H1 (cell line): ENCODE results near the gene BBIP1. TPM values are rescaled to one million over a fixed set of nuclear protein-coding genes. Genes with fewer than 3 reads are reported as not detected.

Experiments used
- CTCF ChIA-PET: fragments of 300-600 bp; sonication (Branson Sonifier 250); formaldehyde crosslinking; loops from one replicate; lab custom pipeline; 2021; ENCODE audit not compliant: partially characterized antibody; lab: Charles Lee
- POLR2A ChIA-PET: fragments of 300-600 bp; sonication (Branson Sonifier 250); formaldehyde crosslinking; loops from one replicate; lab custom pipeline; 2021; ENCODE audit warnings: inconsistent platforms; ENCODE audit not compliant: partially characterized antibody; lab: Charles Lee
- DNase-seq, 2 experiments: peaks; one replicate each; pipeline versions ENCODE4 v3.0.0 to v3.0.0-alpha.2; 2010 to 2022; ENCODE audit warnings: low spot score in 2 of 2, low read depth in 1 of 2, mixed read lengths in 1 of 2
- FAIRE-seq: peaks from 2 replicates; lab custom pipeline; 2011; peaks lifted over from hg19 to GRCh38; lab: Jason Lieb, UNC
- H2AFZ ChIP-seq: 2 replicates; pipeline ENCODE4 v1.8.1; 2012; ENCODE audit warnings: low read length, inconsistent platforms
- H2AK5ac ChIP-seq: 2 replicates; pipeline ENCODE4 v1.6.1; 2013; ENCODE audit warnings: low read depth, low read length
- H2BK120ac ChIP-seq: replicated peaks from 2 replicates; pipeline ENCODE3; 2013; ENCODE audit warnings: low read depth, low read length, inconsistent platforms
- H2BK12ac ChIP-seq: 2 replicates; pipeline ENCODE4 v1.6.1; 2013; ENCODE audit warnings: low read depth, low read length
- H2BK15ac ChIP-seq: 2 replicates; pipeline ENCODE4 v1.6.1; 2013; ENCODE audit warnings: low read length
- H2BK20ac ChIP-seq: 2 replicates; pipeline ENCODE4 v1.6.1; 2013; ENCODE audit warnings: low read length
- H2BK5ac ChIP-seq: 2 replicates; pipeline ENCODE4 v1.6.1; 2013; ENCODE audit warnings: low read depth, low read length
- H3K14ac ChIP-seq: 2 replicates; pipeline ENCODE4 v1.6.1; 2013; ENCODE audit warnings: inconsistent platforms; ENCODE audit not compliant: insufficient read length
- H3K18ac ChIP-seq: 2 replicates; pipeline ENCODE4 v1.6.1; 2013; ENCODE audit warnings: low read length; ENCODE audit errors: extremely low read depth
- H3K23ac ChIP-seq: 2 replicates; pipeline ENCODE4 v1.6.1; 2013; ENCODE audit warnings: inconsistent platforms; ENCODE audit not compliant: insufficient read length
- H3K23me2 ChIP-seq: 2 replicates; pipeline ENCODE4 v1.6.1; 2013; ENCODE audit warnings: low read depth, low read length
- H3K27ac ChIP-seq: 2 replicates; pipeline ENCODE4 v1.6.1; 2011; ENCODE audit warnings: low read depth, low read length, inconsistent platforms
- H3K27me3 ChIP-seq, 4 experiments: replicated peaks in 1 of 4; 1 replicate in 1 of 4; 2 replicates in 3 of 4; pipeline versions ENCODE4 v1.6.1 to v1.8.1; 2011 to 2013; ENCODE audit warnings: low read length in 3 of 4, mild to moderate bottlenecking in 3 of 4, inconsistent platforms in 2 of 4, mixed read lengths in 2 of 4, moderate library complexity in 1 of 4; ENCODE audit not compliant: control insufficient read depth in 3 of 4, insufficient read depth in 3 of 4; ENCODE audit errors: extremely low read depth in 1 of 4
- H3K36me3 ChIP-seq, 4 experiments: 2 replicates each; pipeline versions ENCODE4 v1.6.1 to v1.8.1; 2011 to 2013; ENCODE audit warnings: mild to moderate bottlenecking in 4 of 4, low read length in 3 of 4, moderate library complexity in 2 of 4, control low read depth in 1 of 4, inconsistent platforms in 1 of 4; ENCODE audit not compliant: insufficient read depth in 4 of 4, control insufficient read depth in 2 of 4
- H3K4ac ChIP-seq: replicated peaks from 2 replicates; pipeline ENCODE3; 2013; ENCODE audit warnings: low read length, low read depth, mixed read lengths, inconsistent platforms; ENCODE audit not compliant: insufficient read length
- H3K4me1 ChIP-seq, 4 experiments: replicated peaks in 1 of 4; 1 replicate in 1 of 4; 2 replicates in 3 of 4; pipeline versions ENCODE4 v1.6.1 to v1.8.1; 2011 to 2013; ENCODE audit warnings: low read length in 3 of 4, inconsistent platforms in 2 of 4, mixed read lengths in 1 of 4; ENCODE audit not compliant: insufficient read depth in 4 of 4, control insufficient read depth in 3 of 4
- H3K4me2 ChIP-seq, 2 experiments: 2 replicates each; pipeline versions ENCODE4 v1.6.1 to v1.8.1; 2011 to 2013; ENCODE audit warnings: low read depth in 2 of 2, low read length in 2 of 2, control low read depth in 1 of 2, inconsistent platforms in 1 of 2, mild to moderate bottlenecking in 1 of 2; ENCODE audit not compliant: insufficient read depth in 1 of 2
- H3K4me3 ChIP-seq, 4 experiments: fragments of 200-600, 300-600 bp in 1 of 4; sonication (generic), shearing (Covaris generic), sonication (Bioruptor Twin) in 1 of 4; 2 replicates each; pipeline versions ENCODE4 v1.5.1 to v1.8.1; 2011 to 2016; ENCODE audit warnings: low read length in 4 of 4, low read depth in 3 of 4, control low read depth in 2 of 4, inconsistent platforms in 2 of 4, mild to moderate bottlenecking in 2 of 4, mixed read lengths in 1 of 4, moderate library complexity in 1 of 4; ENCODE audit not compliant: insufficient read depth in 2 of 4; ENCODE audit errors: extremely low read depth in 1 of 4
- H3K56ac ChIP-seq: replicated peaks from 2 replicates; pipeline ENCODE3; 2013; ENCODE audit warnings: low read depth, mild to moderate bottlenecking, mixed read lengths, low read length, inconsistent platforms; ENCODE audit not compliant: insufficient read length
- H3K79me1 ChIP-seq: 2 replicates; pipeline ENCODE4 v1.6.1; 2013; ENCODE audit warnings: low read depth, low read length, control low read depth
- H3K79me2 ChIP-seq, 2 experiments: 2 replicates each; pipeline versions ENCODE4 v1.6.1 to v1.8.1; 2012 to 2013; ENCODE audit warnings: low read length in 2 of 2, mild to moderate bottlenecking in 2 of 2, inconsistent platforms in 1 of 2; ENCODE audit not compliant: insufficient read depth in 2 of 2, control insufficient read depth in 1 of 2
- H3K9ac ChIP-seq, 4 experiments: replicated peaks in 1 of 4; 1 replicate in 1 of 4; 2 replicates in 3 of 4; pipeline versions ENCODE4 v1.6.1 to v1.8.1; 2011 to 2013; ENCODE audit warnings: low read depth in 3 of 4, low read length in 3 of 4, control low read depth in 2 of 4, mild to moderate bottlenecking in 2 of 4, moderate library complexity in 2 of 4, inconsistent platforms in 1 of 4; ENCODE audit errors: extremely low read depth in 1 of 4
- H3K9me3 ChIP-seq, 2 experiments: 2 replicates each; pipeline versions ENCODE4 v1.6.1 to v1.8.1; 2012 to 2013; ENCODE audit warnings: mild to moderate bottlenecking in 2 of 2, moderate library complexity in 2 of 2, control low read depth in 1 of 2, inconsistent platforms in 1 of 2, low read depth in 1 of 2, low read length in 1 of 2, mixed read lengths in 1 of 2; ENCODE audit not compliant: insufficient read depth in 2 of 2
- H4K20me1 ChIP-seq, 2 experiments: replicated peaks in 1 of 2; 2 replicates each; pipeline versions ENCODE3 to v1.8.1; 2011 to 2013; ENCODE audit warnings: inconsistent platforms in 2 of 2, low read length in 2 of 2, mild to moderate bottlenecking in 1 of 2; ENCODE audit not compliant: insufficient read depth in 2 of 2, control insufficient read depth in 1 of 2
- H4K5ac ChIP-seq: 2 replicates; pipeline ENCODE4 v1.6.1; 2013; ENCODE audit warnings: low read length, low read depth, mixed read lengths, inconsistent platforms; ENCODE audit not compliant: insufficient read length
- H4K8ac ChIP-seq: 2 replicates; pipeline ENCODE4 v1.8.0; 2013; ENCODE audit warnings: mild to moderate bottlenecking, moderate library complexity, low read length, inconsistent platforms; ENCODE audit not compliant: insufficient read depth; ENCODE audit errors: extremely low read depth
- H4K91ac ChIP-seq: replicated peaks from 2 replicates; pipeline ENCODE3; 2013; ENCODE audit warnings: low read length, mixed read lengths, inconsistent platforms; ENCODE audit not compliant: insufficient read length
- BCL11A ChIP-seq, 2 experiments: IDR thresholded peaks; one replicate each; pipeline ENCODE4 v1.6.1; 2011; ENCODE audit warnings: low read depth in 2 of 2, low read length in 2 of 2, mild to moderate bottlenecking in 2 of 2
- GABPA ChIP-seq: IDR thresholded peaks from 2 replicates; pipeline ENCODE4 v1.6.1; 2011; ENCODE audit warnings: mild to moderate bottlenecking, low read length, moderate library complexity, borderline replicate concordance; ENCODE audit not compliant: insufficient read depth
- GTF2F1 ChIP-seq: IDR thresholded peaks from 2 replicates; pipeline ENCODE4 v1.6.1; 2012; ENCODE audit warnings: low read depth, low read length, improper control_type of control experiment, borderline replicate concordance
- JUN ChIP-seq: IDR thresholded peaks from 2 replicates; pipeline ENCODE4 v1.6.1; 2011; ENCODE audit warnings: low read depth, mild to moderate bottlenecking, improper control_type of control experiment, low read length
- KDM5A ChIP-seq: fragments of 200-600 bp; IDR thresholded peaks from 2 replicates; pipeline ENCODE4 v1.7.1; 2012; ENCODE audit warnings: mild to moderate bottlenecking, low read length, inconsistent platforms, mixed read lengths
- MAFK ChIP-seq: IDR thresholded peaks from 2 replicates; pipeline ENCODE4 v1.6.1; 2012; ENCODE audit warnings: low read depth, mild to moderate bottlenecking, improper control_type of control experiment, low read length
- PHF8 ChIP-seq: fragments of 200-600 bp; sonication (generic); conservative IDR thresholded peaks from 2 replicates; pipeline ENCODE4 v1.7.1; 2012; ENCODE audit warnings: low read depth, mild to moderate bottlenecking, inconsistent platforms, low read length, moderate library complexity
- POLR2A ChIP-seq, 2 experiments: IDR thresholded peaks; 1 replicate in 1 of 2; 2 replicates in 1 of 2; pipeline ENCODE4 v1.6.1; 2011; ENCODE audit warnings: low read depth in 2 of 2, low read length in 2 of 2, mild to moderate bottlenecking in 2 of 2; ENCODE audit errors: control extremely low read depth in 1 of 2
- SP4 ChIP-seq: IDR thresholded peaks from 2 replicates; pipeline ENCODE4 v1.6.1; 2012; ENCODE audit warnings: low read length, inconsistent platforms
- SRF ChIP-seq: IDR thresholded peaks from 2 replicates; pipeline ENCODE4 v1.6.1; 2011; ENCODE audit warnings: mild to moderate bottlenecking, low read depth, low read length, moderate library complexity
- SUZ12 ChIP-seq: fragments of 200-600 bp; sonication (generic); IDR thresholded peaks from 2 replicates; pipeline ENCODE4 v1.6.1; 2012; ENCODE audit warnings: mild to moderate bottlenecking, inconsistent platforms, low read length, moderate library complexity, mixed read lengths
- TAF1 ChIP-seq: IDR thresholded peaks from 2 replicates; pipeline ENCODE4 v1.6.1; 2011; ENCODE audit warnings: mild to moderate bottlenecking, low read depth, low read length
- TAF7 ChIP-seq: optimal IDR thresholded peaks from 2 replicates; pipeline ENCODE3; 2011; ENCODE audit warnings: low read depth, mild to moderate bottlenecking, inconsistent platforms, low read length, moderate library complexity, borderline replicate concordance
- TCF12 ChIP-seq: IDR thresholded peaks from 2 replicates; pipeline ENCODE4 v1.6.1; 2011; ENCODE audit warnings: low read depth, mild to moderate bottlenecking, low read length
- USF2 ChIP-seq: IDR thresholded peaks from 2 replicates; pipeline ENCODE4 v1.6.1; 2011; ENCODE audit warnings: low read length, improper control_type of control experiment
- WGBS, 2 experiments: shearing (Covaris generic) in 1 of 2; methylation state at CpG; one replicate each; pipeline versions ENCODE4 v1.1.6 to v1.1.7; 2013 to 2015; ENCODE audit warnings: low lambda C conversion rate in 2 of 2, mixed read lengths in 2 of 2, inconsistent platforms in 1 of 2, low coverage in 1 of 2, missing lambda C conversion rate in 1 of 2; ENCODE audit not compliant: insufficient replicate concordance in 2 of 2, insufficient coverage in 1 of 2, insufficient read length in 1 of 2; ENCODE audit errors: extremely low coverage in 1 of 2, missing lambda C conversion rate in 1 of 2; 5-methylcytosine and 5-hydroxymethylcytosine counted together
- polyA plus RNA-seq, 7 experiments: library from polyadenylated mRNA; depleted of rRNA in 3 of 7; stranded (reverse) in 5 of 7; unstranded in 2 of 7; fragments of >200 nt in 5 of 7; fragments of 200-250 nt in 2 of 7; gene quantifications; 1 replicate in 5 of 7; 2 replicates in 1 of 7; 4 replicates in 1 of 7; pipeline versions ENCODE4 v1.2.1 to v1.2.3, GENCODE V29; 2011 to 2013; ENCODE audit warnings: missing spikeins in 2 of 7, mixed read lengths in 2 of 7
- total RNA-seq: library from RNA; stranded (reverse); fragmentation: NEBNext Ultra II Directional; extraction: Animal tissue kit (Norgen Biotek cat#: 25700); gene quantifications from 2 replicates; pipeline ENCODE4 v1.2.1, GENCODE V29; 2021

The BBIP1 gene
- total and polyA plus RNA-seq, 2 of the 8 experiments (the other 6 are each of a cell fraction or from before 2014, with no cell fraction given) = 8.8 to 19.6 TPM

GRCh38 chr10:110966146-110966545 lies 47.2 kb upstream of the BBIP1 start:
- no peak overlapping the region for H4K8ac ChIP-seq
- H2BK20ac ChIP-seq = no peak overlapping the region
- POLR2A ChIA-PET = no interaction called here
- no peak overlapping the region for H2BK5ac ChIP-seq
- H3K79me1 ChIP-seq = no peaks in the 10 kb centered on the region
- FAIRE-seq (no peak), DNase-seq (no peak)
- 88% methylated on average over 1 of the region's 1 CpG; no CpG with 5 or more reads in 1 of the 2 experiments for WGBS, 2 experiments
- H4K91ac ChIP-seq = no peak overlapping the region
- H2AK5ac ChIP-seq = no peak overlapping the region
- no peak overlapping the region for H2BK120ac ChIP-seq
- H3K14ac ChIP-seq = no peak overlapping the region
- no peak overlapping the region for H3K27ac ChIP-seq
- no peak overlapping the region for H3K56ac ChIP-seq
- H2BK15ac ChIP-seq = no peak overlapping the region
- H3K23me2 ChIP-seq = no peaks in the 10 kb centered on the region
- H3K9me3 ChIP-seq = no peaks in the 10 kb centered on the region
- no peak overlapping the region for H4K5ac ChIP-seq
- no peak overlapping the region for H3K23ac ChIP-seq
- H3K4ac ChIP-seq = no peak overlapping the region
- H4K20me1 ChIP-seq = no peaks in the 10 kb centered on the region
- H3K27me3 ChIP-seq = no peaks in the 10 kb centered on the region
- no peak overlapping the region for H3K9ac ChIP-seq
- H3K4me3 ChIP-seq = no peak overlapping the region
- H3K4me2 ChIP-seq = no peak overlapping the region
- H3K4me1 ChIP-seq = peaks cover 0 to 3% (median 0%) of the 10 kb centered on the region in 4 experiments; a peak in 1 of 7 replicates
- H3K79me2 ChIP-seq = peaks cover 0 to 75% of the 10 kb centered on the region in 2 experiments; a peak in 2 of 4 replicates
- H3K36me3 ChIP-seq = no peaks in the 10 kb centered on the region
- H3K18ac ChIP-seq = no peak overlapping the region
- no peak overlapping the region for H2AFZ ChIP-seq
- no peak overlapping the region for H2BK12ac ChIP-seq
- CTCF ChIA-PET = no interaction called here
- TF ChIP-seq TAF1 = no peak
- no peak for TF ChIP-seq MAFK
- TF ChIP-seq TAF7 = no peak
- TF ChIP-seq POLR2A (IDR thresholded peaks at IDR 0.05; ENCODE audit: control extremely low read depth in 1 of 2, low read depth in 2 of 2, low read length in 2 of 2) = no peak
- TF ChIP-seq KDM5A = no peak
- TF ChIP-seq SP4 = no peak
- TF ChIP-seq PHF8 = no peak
- no peak for TF ChIP-seq GABPA
- TF ChIP-seq BCL11A (IDR thresholded peaks at IDR 0.05; ENCODE audit: low read depth in 2 of 2, low read length in 2 of 2) = no peak
- TF ChIP-seq USF2 = no peak
- no peak for TF ChIP-seq GTF2F1
- TF ChIP-seq SRF = no peak
- no peak for TF ChIP-seq JUN
- no peak for TF ChIP-seq SUZ12
- TF ChIP-seq TCF12 = no peak
